ENCODE results near the gene PYCARD. TPM values are rescaled to one million over a fixed set of nuclear protein-coding genes. Genes with fewer than 3 reads are reported as not detected.

Gene PYCARD
- total and polyA plus RNA-seq, 2 experiments from 2014 or later: 53.1 to 54.0 TPM

GRCh38 chr16:31182391-31182790, 20.2 kb downstream of the PYCARD start:
- peak overlapping the region; percentile 96 for H3K4me3 Mint-ChIP-seq
- H3K4me1 Mint-ChIP-seq: peaks cover 48% of the 10 kb centered on the region
- H3K27me3 Mint-ChIP-seq (ENCODE audit: insufficient read depth, low read depth, poor library complexity): peaks cover 24% of the 10 kb centered on the region
- ATAC-seq (no peak), DNase-seq (ENCODE audit: low spot score) (no peak)
- Histone ChIP-seq H3K27me3 (ENCODE audit: insufficient read depth) (no peaks in the 10 kb centered on the region), H3K9me2 (ENCODE audit: insufficient read depth) (no peaks in the 10 kb centered on the region), H3K27ac (ENCODE audit: low read depth) (no peak overlapping the region), H2AFZ (no peak overlapping the region), H3K4me1 (ENCODE audit: insufficient read depth) (peaks cover 27% of the 10 kb centered on the region), H3K4me2 (peak overlapping the region; percentile 100), H3K4me3 (peak overlapping the region; percentile 100), H3K36me3 (ENCODE audit: insufficient read depth) (peaks cover 57% of the 10 kb centered on the region), H4K20me1 (replicated peaks; ENCODE audit: insufficient read depth) (peaks cover 63% of the 10 kb centered on the region), H3K79me2 (replicated peaks; ENCODE audit: insufficient read depth) (peaks cover 75% of the 10 kb centered on the region), H3F3A (replicated peaks; ENCODE audit: low read depth) (peaks cover 37% of the 10 kb centered on the region)
- peak overlapping the region; percentile 28; the same call in 1 of the 2 replicates for H3K27ac Mint-ChIP-seq
- H3K9me3 Mint-ChIP-seq: peaks cover 7% of the 10 kb centered on the region
- peaks cover 70% of the 10 kb centered on the region for H3K36me3 Mint-ChIP-seq (ENCODE audit: low read depth)
- TF ChIP-seq EZH2 (IDR thresholded peaks at IDR 0.05; ENCODE audit: low read depth, unreplicated experiment) (no peak), ETS1 (IDR thresholded peaks at IDR 0.05) (no peak), EZH2phosphoT487 (IDR thresholded peaks at IDR 0.05; ENCODE audit: unreplicated experiment) (no peak), POLR2AphosphoS5 (IDR thresholded peaks at IDR 0.05; ENCODE audit: low read depth) (no peak), STAT1 (IDR thresholded peaks at IDR 0.05; ENCODE audit: unreplicated experiment) (no peak), NANOG (IDR thresholded peaks at IDR 0.05; ENCODE audit: borderline replicate concordance) (no peak), ZNF462 (CRISPR knock-in tag; IDR thresholded peaks at IDR 0.05) (no peak), CTCF (conservative IDR thresholded peaks at IDR 0.05; ENCODE audit: low read depth in 2 of 2) (no peak), REST (IDR thresholded peaks at IDR 0.05; ENCODE audit: unreplicated experiment) (no peak)

All from GM23338 (cell line).